MM.1S (cell line): ENCODE data around the gene CDT1.

ENCODE experiments used
- DNase-seq: peaks from one replicate; pipeline ENCODE4 v3.0.0-alpha.2; 2015
- H2AFZ ChIP-seq: fragments of 300-600 bp; sonication (generic); 2 replicates; pipeline ENCODE4 v1.6.0; 2016; ENCODE audit warnings: antibody characterized with exemption, low read length
- H3F3A ChIP-seq: fragments of 300-600 bp; sonication (generic); 2 replicates; pipeline ENCODE4 v1.6.1; 2016; ENCODE audit warnings: mild to moderate bottlenecking, antibody characterized with exemption, low read length, moderate library complexity, mixed read lengths; ENCODE audit not compliant: insufficient read depth
- H3K27ac ChIP-seq: fragments of 300-600 bp; sonication (generic); 2 replicates; pipeline ENCODE4 v1.5.1; 2016; ENCODE audit warnings: mild to moderate bottlenecking, low read length
- H3K27me3 ChIP-seq: fragments of 300-600 bp; sonication (generic); replicated peaks from 2 replicates; pipeline ENCODE4 v1.6.0; 2016; ENCODE audit warnings: low read length; ENCODE audit not compliant: insufficient read depth
- H3K36me3 ChIP-seq: fragments of 300-600 bp; sonication (generic); replicated peaks from 2 replicates; pipeline ENCODE4 v1.6.1; 2016; ENCODE audit warnings: mild to moderate bottlenecking, low read length, mixed read lengths; ENCODE audit not compliant: insufficient read depth
- H3K4me1 ChIP-seq: fragments of 300-600 bp; sonication (generic); 2 replicates; pipeline ENCODE4 v1.6.1; 2016; ENCODE audit warnings: low read length, mixed read lengths
- H3K4me2 ChIP-seq: fragments of 300-600 bp; sonication (generic); 2 replicates; pipeline ENCODE4 v1.6.0; 2016; ENCODE audit warnings: low read depth, low read length
- H3K4me3 ChIP-seq: fragments of 300-600 bp; sonication (generic); 2 replicates; pipeline ENCODE4 v1.5.1; 2016; ENCODE audit warnings: low read length, mixed read lengths
- H3K79me2 ChIP-seq: fragments of 300-600 bp; sonication (generic); 2 replicates; pipeline ENCODE4 v1.6.1; 2016; ENCODE audit warnings: mixed run types, low read length, mixed read lengths
- H3K9ac ChIP-seq: fragments of 300-600 bp; sonication (generic); 2 replicates; pipeline ENCODE4 v1.6.1; 2016; ENCODE audit warnings: low read length, mixed read lengths
- H3K9me2 ChIP-seq: fragments of 300-600 bp; sonication (generic); replicated peaks from 2 replicates; pipeline ENCODE4 v1.6.1; 2016; ENCODE audit warnings: mild to moderate bottlenecking, low read length, mixed read lengths; ENCODE audit not compliant: insufficient read depth
- H3K9me3 ChIP-seq: fragments of 300-600 bp; sonication (generic); replicated peaks from 2 replicates; pipeline ENCODE4 v1.6.1; 2016; ENCODE audit warnings: mild to moderate bottlenecking, low read length, mixed read lengths; ENCODE audit not compliant: insufficient read depth
- H4K20me1 ChIP-seq: fragments of 300-600 bp; sonication (generic); 2 replicates; pipeline ENCODE4 v1.6.1; 2016; ENCODE audit warnings: mild to moderate bottlenecking, low read length, moderate library complexity, mixed read lengths; ENCODE audit not compliant: insufficient read depth
- EZH2 ChIP-seq: fragments of 300-600 bp; sonication (generic); optimal IDR thresholded peaks from 2 replicates; pipeline ENCODE3; 2017; ENCODE audit warnings: low read depth, mild to moderate bottlenecking, antibody characterized with exemption, low read length, mixed read lengths
- EZH2phosphoT487 ChIP-seq: fragments of 300-600 bp; sonication (generic); IDR thresholded peaks from 2 replicates; pipeline ENCODE4 v1.6.1; 2018; ENCODE audit warnings: antibody characterized with exemption, low read length
- TF ChIP-seq, protein P1 (sequence below): fragments of 300-600 bp; sonication (generic); IDR thresholded peaks from 2 replicates; pipeline ENCODE4 v1.5.1; 2016; ENCODE audit warnings: antibody characterized with exemption, low read length, mixed read lengths

CDT1 gene

DNA sequence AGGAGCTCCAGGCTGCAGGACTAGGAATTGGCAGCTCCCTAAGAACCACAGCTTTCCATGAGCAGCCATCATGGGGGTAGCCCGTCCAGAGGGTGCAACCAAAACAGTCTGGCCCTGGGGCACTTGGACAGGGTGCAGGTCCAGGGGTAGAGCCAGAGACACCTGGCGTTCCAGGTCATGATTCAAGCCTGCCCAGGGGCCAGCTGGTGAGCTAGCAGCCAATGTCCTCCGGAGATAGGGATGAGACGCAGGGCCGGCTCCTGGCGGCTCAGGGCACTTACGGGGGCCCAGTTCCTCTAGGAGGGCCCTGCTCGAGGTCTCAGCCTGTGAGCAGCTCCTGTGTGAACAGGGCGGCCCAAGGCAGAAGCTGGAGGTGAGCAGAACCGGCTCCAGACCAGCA is 40.6 kb upstream of the CDT1 start:
- peaks cover 17% of the 10 kb centered on the region for H4K20me1 ChIP-seq
- no peaks in the 10 kb centered on the region for H3K4me1 ChIP-seq
- H3K9ac ChIP-seq: no peak overlapping the region
- H3K79me2 ChIP-seq: peaks cover 96% of the 10 kb centered on the region
- H2AFZ ChIP-seq: no peak overlapping the region
- no peak overlapping the region for H3K27ac ChIP-seq
- TF ChIP-seq, protein P1, sequence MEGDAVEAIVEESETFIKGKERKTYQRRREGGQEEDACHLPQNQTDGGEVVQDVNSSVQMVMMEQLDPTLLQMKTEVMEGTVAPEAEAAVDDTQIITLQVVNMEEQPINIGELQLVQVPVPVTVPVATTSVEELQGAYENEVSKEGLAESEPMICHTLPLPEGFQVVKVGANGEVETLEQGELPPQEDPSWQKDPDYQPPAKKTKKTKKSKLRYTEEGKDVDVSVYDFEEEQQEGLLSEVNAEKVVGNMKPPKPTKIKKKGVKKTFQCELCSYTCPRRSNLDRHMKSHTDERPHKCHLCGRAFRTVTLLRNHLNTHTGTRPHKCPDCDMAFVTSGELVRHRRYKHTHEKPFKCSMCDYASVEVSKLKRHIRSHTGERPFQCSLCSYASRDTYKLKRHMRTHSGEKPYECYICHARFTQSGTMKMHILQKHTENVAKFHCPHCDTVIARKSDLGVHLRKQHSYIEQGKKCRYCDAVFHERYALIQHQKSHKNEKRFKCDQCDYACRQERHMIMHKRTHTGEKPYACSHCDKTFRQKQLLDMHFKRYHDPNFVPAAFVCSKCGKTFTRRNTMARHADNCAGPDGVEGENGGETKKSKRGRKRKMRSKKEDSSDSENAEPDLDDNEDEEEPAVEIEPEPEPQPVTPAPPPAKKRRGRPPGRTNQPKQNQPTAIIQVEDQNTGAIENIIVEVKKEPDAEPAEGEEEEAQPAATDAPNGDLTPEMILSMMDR: no peak
- TF ChIP-seq EZH2 (no peak), EZH2phosphoT487 (no peak)
- no peaks in the 10 kb centered on the region for H3F3A ChIP-seq
- H3K36me3 ChIP-seq: no peaks in the 10 kb centered on the region
- no peaks in the 10 kb centered on the region for H3K9me3 ChIP-seq
- H3K9me2 ChIP-seq: no peaks in the 10 kb centered on the region
- no peak overlapping the region for H3K4me3 ChIP-seq
- no peaks in the 10 kb centered on the region for H3K27me3 ChIP-seq
- no peak for DNase-seq
- no peak overlapping the region for H3K4me2 ChIP-seq

DNA sequence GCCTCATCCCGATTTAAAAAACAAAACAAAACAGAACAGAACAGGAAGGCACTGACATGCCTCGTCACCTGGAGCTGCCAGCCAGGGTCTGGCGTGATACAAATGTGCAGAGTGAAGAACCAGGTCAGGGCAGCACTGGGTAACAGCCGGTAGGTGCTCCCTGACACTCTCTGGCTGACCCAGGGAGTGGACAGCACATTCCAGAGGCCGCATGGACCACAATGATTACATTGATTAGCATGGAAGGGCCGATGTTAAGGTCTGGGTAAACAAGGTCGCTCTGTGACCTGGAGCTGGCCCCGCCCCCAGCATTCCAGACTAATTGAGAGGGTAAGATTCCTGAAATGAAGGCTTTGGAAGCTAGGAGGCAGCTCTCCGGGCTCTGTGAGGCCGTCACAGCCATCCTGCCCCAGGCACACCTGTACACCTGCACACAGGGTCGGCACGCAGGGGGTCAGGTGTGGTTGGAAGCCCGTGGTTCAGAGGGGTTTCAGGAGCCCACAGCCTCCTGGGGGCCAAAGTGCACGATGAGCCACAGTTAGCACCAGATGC is 40.0 kb upstream of the CDT1 start:
- Histone ChIP-seq H3K9me3 (no peaks in the 10 kb centered on the region), H3K9ac (no peak overlapping the region), H3K79me2 (peaks cover 96% of the 10 kb centered on the region), H3K9me2 (no peaks in the 10 kb centered on the region), H3K27ac (no peak overlapping the region), H4K20me1 (peaks cover 15% of the 10 kb centered on the region), H3K27me3 (no peaks in the 10 kb centered on the region), H3K4me1 (no peaks in the 10 kb centered on the region), H3K4me2 (no peak overlapping the region), H3K36me3 (no peaks in the 10 kb centered on the region), H3K4me3 (no peak overlapping the region), H3F3A (no peaks in the 10 kb centered on the region), H2AFZ (no peak overlapping the region)
- no peak for DNase-seq
- no peak for TF ChIP-seq EZH2
- TF ChIP-seq EZH2phosphoT487: no peak
- TF ChIP-seq, protein P1: no peak

DNA sequence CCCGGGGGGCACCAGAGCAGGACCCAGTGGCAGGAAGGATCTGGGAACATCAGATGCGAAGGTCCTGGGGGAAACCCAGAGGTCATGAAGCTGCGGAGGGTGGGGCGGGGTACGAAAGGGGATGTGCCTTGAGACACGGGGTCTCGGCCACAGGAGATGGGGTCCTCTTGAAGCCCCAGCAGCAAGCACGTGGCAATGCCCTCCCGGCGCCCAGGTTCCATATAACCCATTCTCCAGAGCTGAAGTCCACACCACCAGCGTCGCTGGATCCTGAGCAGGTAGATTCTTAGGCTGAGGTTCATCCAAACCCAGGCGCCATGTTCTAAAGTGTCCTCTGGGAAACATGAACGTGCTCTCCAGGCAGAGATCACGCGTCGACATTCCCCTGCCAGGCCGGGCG is 39.5 kb upstream of the CDT1 start:
- no peak for DNase-seq
- Histone ChIP-seq H3K4me3 (no peak overlapping the region), H3K9me3 (no peaks in the 10 kb centered on the region), H3K4me1 (no peaks in the 10 kb centered on the region), H4K20me1 (peaks cover 12% of the 10 kb centered on the region), H3K36me3 (no peaks in the 10 kb centered on the region), H2AFZ (no peak overlapping the region), H3K27ac (no peak overlapping the region), H3K27me3 (no peaks in the 10 kb centered on the region), H3K4me2 (no peak overlapping the region), H3K9ac (no peak overlapping the region), H3F3A (no peaks in the 10 kb centered on the region), H3K9me2 (no peaks in the 10 kb centered on the region), H3K79me2 (peaks cover 96% of the 10 kb centered on the region)
- TF ChIP-seq, protein P1: no peak
- no peak for TF ChIP-seq EZH2
- TF ChIP-seq EZH2phosphoT487: no peak
